NCI-H460 (cell line): Measurements from ENCODE around the gene SEC31B. TPM values are rescaled to one million over a fixed set of nuclear protein-coding genes. Genes with fewer than 3 reads are reported as not detected.

ENCODE experiments used
- DNase-seq: peaks from one replicate; pipeline ENCODE4 v3.0.0-alpha.2; 2016; ENCODE audit warnings: low read depth; ENCODE audit errors: extremely low read depth
- total RNA-seq: library from RNA; depleted of rRNA; stranded (reverse); fragments of >200 nt; shearing (Covaris generic); gene quantifications from 2 replicates; pipeline ENCODE4 v1.2.3, GENCODE V29; 2014; rRNA removed

The SEC31B gene
- total RNA-seq, 1 experiment from 2014 or later: 2.6 TPM

DNA sequence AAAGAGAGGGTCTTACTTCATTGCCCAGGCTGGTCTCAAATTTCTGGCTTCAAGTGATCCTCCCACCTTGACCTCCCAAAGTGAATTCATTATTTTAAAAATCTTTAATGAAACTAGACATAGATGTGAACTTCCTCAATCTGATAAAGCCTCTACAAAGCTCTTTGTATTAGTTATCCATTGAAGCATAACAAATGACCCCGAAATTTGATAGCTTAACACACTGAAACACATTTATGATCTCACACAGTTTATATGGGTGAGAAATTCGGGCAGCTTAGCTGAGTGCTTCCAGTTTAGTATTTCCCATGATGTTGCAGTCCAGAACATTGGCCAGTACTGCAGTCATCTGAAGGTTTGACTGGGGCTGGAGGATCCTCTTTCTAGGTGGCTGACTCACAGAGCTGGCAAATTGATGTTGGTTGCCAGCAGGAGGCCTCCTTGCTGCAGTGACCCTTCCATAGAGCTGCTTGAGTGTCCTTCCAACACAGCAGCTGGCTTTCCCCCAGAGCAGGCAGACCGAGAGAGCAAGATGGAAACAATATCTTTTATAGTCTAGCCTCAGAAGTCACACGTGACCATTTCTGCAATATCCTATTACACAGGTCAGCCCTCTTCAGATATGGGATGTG, 73.4 kb downstream of the SEC31B start:
- DNase-seq: no peak

- no peak for DNase-seq
Observed at GRCh38 chr10:100442548-100442947, 77.1 kb downstream of the SEC31B start.

DNA sequence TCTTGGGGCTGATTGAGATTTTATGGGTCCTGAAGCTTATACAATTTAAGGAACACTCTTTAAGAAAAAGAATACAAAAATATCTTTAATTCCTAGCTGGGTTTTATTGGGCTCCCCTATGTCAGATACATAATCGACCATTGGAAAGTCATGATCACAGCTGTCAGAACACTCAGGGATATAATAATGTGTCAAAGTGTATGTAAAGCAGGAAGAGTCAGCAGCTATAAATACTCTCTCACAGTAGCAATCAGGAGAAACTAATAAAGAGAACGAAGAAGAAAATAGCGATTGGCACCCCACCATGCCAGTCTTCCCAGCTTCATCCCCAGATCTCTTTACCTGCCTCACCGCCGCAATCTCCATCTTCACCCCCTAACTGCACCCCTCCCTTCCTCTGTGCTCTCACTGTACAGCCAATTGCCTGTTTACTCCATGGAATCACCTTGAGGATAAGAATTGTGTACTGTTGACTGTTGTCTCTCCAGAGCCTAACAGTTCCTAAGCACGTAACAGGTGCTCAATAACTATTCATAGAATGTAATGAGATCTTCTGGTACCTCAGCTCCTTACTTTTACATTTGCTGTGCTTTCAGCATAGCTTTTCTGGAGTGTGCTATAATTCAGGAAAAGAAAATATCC, 80.9 kb downstream of the SEC31B start:
- DNase-seq: no peak

Other genes with a start within 250 kb of the SEC31B start
- 82.3 and 85.3 TPM in 2 replicates for gene BLOC1S2, start 233.2 kb downstream of the SEC31B start, total RNA-seq
- 0.05 TPM in 1 of 2 replicates, not detected in the other for gene PKD2L1, start 189.6 kb downstream of the SEC31B start, total RNA-seq
- gene SCD, start 172.6 kb downstream of the SEC31B start, total RNA-seq: 163 and 165 TPM in 2 replicates
- 0.10 TPM in 1 of 2 replicates, not detected in the other for gene WNT8B, start 56.9 kb downstream of the SEC31B start, total RNA-seq
- gene NDUFB8, start 10.0 kb upstream of the SEC31B start, total RNA-seq: 433 and 456 TPM in 2 replicates
- gene HIF1AN, start 16.1 kb upstream of the SEC31B start, total RNA-seq: 7.8 and 9.3 TPM in 2 replicates
- not detected in 2 replicates for gene PAX2, start 225.7 kb upstream of the SEC31B start, total RNA-seq